Measurements from ENCODE around the gene APAF1.
"Not testable (repeated sequence)": the region's sequence is repeated elsewhere in the genome, so short reads cannot be mapped to it uniquely, and the experiment has no call there.

Gene APAF1

DNA sequence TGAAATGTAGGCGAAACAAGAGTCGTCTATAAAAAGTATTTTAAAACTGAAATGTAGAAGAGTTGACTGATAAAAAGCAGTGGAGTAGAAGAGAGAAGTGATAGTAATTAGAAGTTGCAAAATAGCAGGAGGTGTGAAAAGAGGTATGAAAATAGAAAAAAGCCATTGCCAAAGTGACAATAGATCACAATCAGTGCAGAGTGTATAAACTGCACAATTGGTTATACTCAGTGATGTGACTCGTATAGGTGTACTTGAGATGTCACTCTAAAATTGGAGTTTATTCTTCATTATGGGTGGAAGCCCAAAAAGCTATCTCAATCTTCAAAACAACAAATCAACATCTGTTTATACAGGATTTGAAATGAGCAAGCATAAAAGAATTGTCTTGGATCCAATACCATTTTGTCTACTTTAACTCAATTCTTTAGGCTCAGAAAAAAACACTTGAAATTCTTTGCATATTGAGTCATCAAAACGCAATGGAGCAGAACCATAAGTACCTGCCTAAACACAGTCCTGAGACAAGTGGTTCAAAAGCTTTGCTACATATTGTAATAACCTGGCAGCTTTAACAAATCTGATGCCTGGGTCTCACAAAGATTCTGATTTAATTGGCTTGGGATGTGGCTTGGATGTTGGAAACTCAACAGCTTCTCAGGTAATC is 9.3 kb upstream of the APAF1 start (continued):
- TF ChIP-seq ZNF600 (tag by site-specific recombination; IDR thresholded peaks at IDR 0.05) (peak; percentile 78), ZNF19 (tag by site-specific recombination; IDR thresholded peaks at IDR 0.05; ENCODE audit: low read depth) (no peak)

DNA sequence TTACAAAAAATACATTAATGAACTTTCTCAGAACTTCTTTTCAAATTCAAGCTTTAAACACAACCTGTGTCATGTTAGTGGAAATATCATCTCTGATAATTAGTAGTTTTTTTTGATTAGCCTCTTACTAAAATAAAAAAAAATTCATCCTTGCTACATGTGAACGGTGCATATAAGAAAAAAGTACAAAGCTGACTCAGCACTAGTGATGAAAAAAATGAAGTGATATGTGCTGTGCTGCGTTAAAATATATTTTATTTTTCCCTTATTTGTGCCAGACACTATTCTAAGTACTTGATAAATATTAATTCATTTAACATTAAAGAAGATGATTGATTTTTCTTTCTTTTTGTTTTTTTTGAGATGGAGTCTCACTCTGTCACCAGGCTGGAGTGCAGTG is 8.0 kb upstream of the APAF1 start:
- ChIA-PET POLR2A (interaction anchor here (1.5 to 3.2 kb wide), 2 partner anchors 8 to 44 kb away, joined by 7 to 10 read pairs; partner anchors contain the start of genes APAF1, IKBIP and SLC25A3), CTCF (interaction anchor here (1.5 kb wide), 1 partner anchor 362 kb away, joined by 9 read pairs; no protein-coding TSS in a partner anchor)
- peaks cover 7% of the 10 kb centered on the region; the same call in 1 of the 2 replicates for H3K4me1 ChIP-seq (ENCODE audit: control insufficient read depth, insufficient read depth, low read length)
- TF ChIP-seq ZNF37A (tag by site-specific recombination; IDR thresholded peaks at IDR 0.05) (no peak), BCL11B (tag by site-specific recombination; IDR thresholded peaks at IDR 0.05; ENCODE audit: low read depth) (no peak), ZNF596 (tag by site-specific recombination; IDR thresholded peaks at IDR 0.05) (no peak), ZNF394 (tag by site-specific recombination; IDR thresholded peaks at IDR 0.05; ENCODE audit: borderline replicate concordance) (no peak), ZNF292 (tag by site-specific recombination; IDR thresholded peaks at IDR 0.05; ENCODE audit: borderline replicate concordance, low read depth) (no peak), ZEB2 (tag by site-specific recombination; IDR thresholded peaks at IDR 0.05) (no peak), ZNF707 (tag by site-specific recombination; IDR thresholded peaks at IDR 0.05) (no peak), ZNF664 (tag by site-specific recombination; IDR thresholded peaks at IDR 0.05) (peak; percentile 24; the same call in 1 of the 2 replicates), ZNF654 (tag by site-specific recombination; IDR thresholded peaks at IDR 0.05; ENCODE audit: low read depth) (no peak)
- peaks cover 22 to 28% of the 10 kb centered on the region in 2 experiments for H3K36me3 ChIP-seq (ENCODE audit: control insufficient read depth in 2 of 2, insufficient read depth in 1 of 2, low read length in 2 of 2)
- H3K9me3 ChIP-seq (ENCODE audit: control insufficient read depth, insufficient read depth, low read depth, low read length) = no peaks in the 10 kb centered on the region
- no peak overlapping the region for H3K4me3 ChIP-seq (ENCODE audit: low read depth, low read length)
- H3K27ac ChIP-seq (ENCODE audit: extremely low read depth, low read depth, low read length) = no peak overlapping the region

DNA sequence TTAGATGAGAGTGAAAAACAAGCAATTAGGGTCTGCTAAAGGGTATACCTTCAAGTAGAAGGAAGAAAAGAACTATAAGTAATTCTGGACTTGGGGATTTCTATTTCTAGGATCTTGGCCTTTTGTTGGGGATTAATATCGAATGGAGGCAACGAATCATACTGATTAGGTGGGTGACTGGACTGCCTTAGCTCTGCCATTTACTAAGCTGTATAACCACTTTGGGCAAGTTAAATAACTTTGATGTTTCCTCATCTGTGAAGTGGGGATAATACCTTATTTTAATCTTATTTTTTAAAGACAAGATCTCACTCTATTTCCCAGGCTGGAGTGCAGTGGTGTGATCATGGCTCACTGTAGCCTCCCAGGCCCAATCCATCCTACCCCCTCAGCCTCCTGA is 7.1 kb upstream of the APAF1 start:
- Histone ChIP-seq H3K4me3 (ENCODE audit: low read depth, low read length) (no peak overlapping the region), H3K36me3 (ENCODE audit: control insufficient read depth in 2 of 2, insufficient read depth in 1 of 2, low read length in 2 of 2) (peaks cover 15 to 22% of the 10 kb centered on the region in 2 experiments), H3K9me3 (ENCODE audit: control insufficient read depth, insufficient read depth, low read depth, low read length) (no peaks in the 10 kb centered on the region), H3K27ac (ENCODE audit: extremely low read depth, low read depth, low read length) (no peak overlapping the region), H3K4me1 (ENCODE audit: control insufficient read depth, insufficient read depth, low read length) (peaks cover 7% of the 10 kb centered on the region; the same call in 1 of the 2 replicates)
- ChIA-PET POLR2A (interaction anchor here (5.0 kb wide), 1 partner anchor 44 kb away, joined by 26 read pairs; the partner anchor contains the start of gene SLC25A3), CTCF (interaction anchor here (0.6 kb wide), 1 partner anchor 44 kb away, joined by 3 read pairs; no protein-coding TSS in a partner anchor)
- TF ChIP-seq MZF1 (tag by site-specific recombination; IDR thresholded peaks at IDR 0.05; ENCODE audit: borderline replicate concordance) (peak; percentile 47; the same call in 1 of the 2 replicates), ZNF132 (tag by site-specific recombination; IDR thresholded peaks at IDR 0.05; ENCODE audit: borderline replicate concordance) (no peak)

DNA sequence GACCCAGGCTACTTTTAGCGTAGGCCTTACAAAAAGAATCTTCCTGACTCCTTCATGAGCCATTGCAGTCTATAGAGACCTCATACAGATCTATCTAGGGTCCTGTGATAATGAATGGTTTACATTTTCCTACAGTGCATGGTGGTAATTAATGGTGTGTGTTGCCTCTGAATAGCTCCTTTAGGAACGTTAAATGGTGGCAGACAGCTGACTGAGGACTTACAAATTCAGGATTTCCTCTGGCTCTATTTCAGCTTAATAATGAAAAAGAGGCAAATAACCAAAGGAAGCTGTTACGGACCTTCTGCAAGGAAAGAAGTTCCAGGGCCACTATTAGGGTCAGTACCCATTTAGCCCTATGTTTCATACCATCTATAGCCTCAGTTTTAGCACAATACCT is 5.6 kb upstream of the APAF1 start:
- POLR2A ChIA-PET = interaction anchor here (5.0 kb wide), 1 partner anchor 46 kb away, joined by 26 read pairs; the partner anchor contains the start of gene SLC25A3
- no peak overlapping the region for H3K4me3 ChIP-seq (ENCODE audit: low read depth, low read length)
- H3K27ac ChIP-seq (ENCODE audit: extremely low read depth, low read depth, low read length) = no peak overlapping the region
- peaks cover 7% of the 10 kb centered on the region; the same call in 1 of the 2 replicates for H3K4me1 ChIP-seq (ENCODE audit: control insufficient read depth, insufficient read depth, low read length)
- no peaks in the 10 kb centered on the region for H3K9me3 ChIP-seq (ENCODE audit: control insufficient read depth, insufficient read depth, low read depth, low read length)
- 0 out of 2 replicates have a peak, but pooled peaks have one; percentile 38 for TF ChIP-seq SP7 (tag by site-specific recombination; IDR thresholded peaks at IDR 0.05)
- TF ChIP-seq ZNF248 (tag by site-specific recombination; IDR thresholded peaks at IDR 0.05) = no peak
- CTCF ChIA-PET = interaction anchor here (0.5 to 1.3 kb wide), 3 partner anchors 15 to 73 kb away, joined by 3 to 6 read pairs (median 3); no protein-coding TSS in a partner anchor
- peaks cover 3 to 16% of the 10 kb centered on the region in 2 experiments for H3K36me3 ChIP-seq (ENCODE audit: control insufficient read depth in 2 of 2, insufficient read depth in 1 of 2, low read length in 2 of 2)

- TF ChIP-seq ZFHX2 (tag by site-specific recombination; conservative IDR thresholded peaks at IDR 0.05) (0 out of 2 replicates have a peak, but pooled peaks have one; percentile 8), KLF9 (tag by site-specific recombination; IDR thresholded peaks at IDR 0.05; ENCODE audit: low read depth) (0 out of 2 replicates have a peak, but pooled peaks have one; percentile 11), ZNF121 (tag by site-specific recombination; IDR thresholded peaks at IDR 0.05) (peak; percentile 85; the same call in 1 of the 2 replicates), ZXDB (tag by site-specific recombination; IDR thresholded peaks at IDR 0.05) (0 out of 2 replicates have a peak, but pooled peaks have one; percentile 17)
- H3K4me1 ChIP-seq (ENCODE audit: control insufficient read depth, insufficient read depth, low read length); H3K4me3 ChIP-seq (ENCODE audit: low read depth, low read length); H3K27ac ChIP-seq (ENCODE audit: extremely low read depth, low read depth, low read length); H3K9me3 ChIP-seq (ENCODE audit: control insufficient read depth, insufficient read depth, low read depth, low read length): not testable (repeated sequence)
- H3K36me3 ChIP-seq (ENCODE audit: control insufficient read depth in 2 of 2, insufficient read depth in 1 of 2, low read length in 2 of 2) = peaks cover 3 to 16% of the 10 kb centered on the region in 2 experiments
- ChIA-PET CTCF (interaction anchor here (1.0 to 1.8 kb wide), 3 partner anchors 11 to 110 kb away, joined by 3 to 6 read pairs (median 5); no protein-coding TSS in a partner anchor), POLR2A (interaction anchor here (0.6 to 5.0 kb wide), 5 partner anchors 36 to 108 kb away, joined by 3 to 27 read pairs (median 4); partner anchors contain the start of gene SLC25A3)
These were observed 2.3 kb upstream of the APAF1 start for GRCh38 chr12:98642801-98643200.
